Measurements from ENCODE around the gene HIVEP3.

The HIVEP3 gene

GRCh38 chr1:41919764-41920397 lies 1.2 kb upstream of the HIVEP3 start:
- DNase-seq, result peak; percentile 82

GRCh38 chr1:41919131-41919530 lies 409 bp upstream of the HIVEP3 start:
- DNase-seq, result no peak

GRCh38 chr1:41917835-41918449 lies 780 bp downstream of the HIVEP3 start:
- peak; percentile 18 for DNase-seq

- DNase-seq, result no peak
Observed at GRCh38 chr1:41917076-41917475, 1.6 kb downstream of the HIVEP3 start.

- peak; percentile 12 for DNase-seq
Observed at GRCh38 chr1:41915786-41916571, 2.7 kb downstream of the HIVEP3 start.

- DNase-seq, result no peak
Observed at GRCh38 chr1:41914516-41914915, 4.2 kb downstream of the HIVEP3 start.

GRCh38 chr1:41913014-41913413 lies 5.7 kb downstream of the HIVEP3 start:
- peak; percentile 17 for DNase-seq

GRCh38 chr1:41908288-41908895 lies 10.3 kb downstream of the HIVEP3 start:
- DNase-seq, result no peak

GRCh38 chr1:41907446-41907845 lies 11.3 kb downstream of the HIVEP3 start:
- DNase-seq, result no peak

- no peak for DNase-seq
Observed at GRCh38 chr1:41906943-41907342, 11.8 kb downstream of the HIVEP3 start.

GRCh38 chr1:41905093-41905675 lies 13.5 kb downstream of the HIVEP3 start:
- DNase-seq, result no peak

- DNase-seq, result no peak
Observed at GRCh38 chr1:41902664-41903063, 16.1 kb downstream of the HIVEP3 start.

GRCh38 chr1:41902159-41902577 lies 16.6 kb downstream of the HIVEP3 start:
- no peak for DNase-seq

- no peak for DNase-seq
Observed at GRCh38 chr1:41901551-41901950, 17.2 kb downstream of the HIVEP3 start.

GRCh38 chr1:41900603-41901444 lies 17.9 kb downstream of the HIVEP3 start:
- no peak for DNase-seq

- no peak for DNase-seq
Observed at GRCh38 chr1:41898191-41898713, 20.5 kb downstream of the HIVEP3 start.

- DNase-seq, result no peak
Observed at GRCh38 chr1:41895552-41895951, 23.2 kb downstream of the HIVEP3 start.

- DNase-seq, result no peak
Observed at GRCh38 chr1:41894808-41895483, 23.8 kb downstream of the HIVEP3 start.

GRCh38 chr1:41894101-41894807 lies 24.5 kb downstream of the HIVEP3 start:
- no peak for DNase-seq

- no peak for DNase-seq
Observed at GRCh38 chr1:41892301-41892781, 26.4 kb downstream of the HIVEP3 start.

Data from NCI-H1436 (cell line).